Subcutaneous adipose tissue (tissue), 4 donors: ENCODE results near the gene LIMD2. TPM values are rescaled to one million over a fixed set of nuclear protein-coding genes. Genes with fewer than 3 reads are reported as not detected.

Experiments used
- total RNA-seq, 4 donors: library from RNA; depleted of rRNA; stranded (reverse); fragments of >200 nt; gene quantifications; one replicate each; pipeline ENCODE4 v1.1.0, GENCODE V29; 2016
- TF ChIP-seq, protein P1 (sequence below): fragments of 450-650 bp; IDR thresholded peaks from one replicate; pipeline ENCODE4 v1.5.1; 2016; ENCODE audit warnings: low read depth, mild to moderate bottlenecking, control low read depth, antibody characterized with exemption, moderate library complexity

Gene LIMD2
- 10 to 100 TPM in 1 of 4 donors, 1 to 10 TPM in 3; 1.3 to 17.8 (median 6.0) TPM for total RNA-seq

DNA sequence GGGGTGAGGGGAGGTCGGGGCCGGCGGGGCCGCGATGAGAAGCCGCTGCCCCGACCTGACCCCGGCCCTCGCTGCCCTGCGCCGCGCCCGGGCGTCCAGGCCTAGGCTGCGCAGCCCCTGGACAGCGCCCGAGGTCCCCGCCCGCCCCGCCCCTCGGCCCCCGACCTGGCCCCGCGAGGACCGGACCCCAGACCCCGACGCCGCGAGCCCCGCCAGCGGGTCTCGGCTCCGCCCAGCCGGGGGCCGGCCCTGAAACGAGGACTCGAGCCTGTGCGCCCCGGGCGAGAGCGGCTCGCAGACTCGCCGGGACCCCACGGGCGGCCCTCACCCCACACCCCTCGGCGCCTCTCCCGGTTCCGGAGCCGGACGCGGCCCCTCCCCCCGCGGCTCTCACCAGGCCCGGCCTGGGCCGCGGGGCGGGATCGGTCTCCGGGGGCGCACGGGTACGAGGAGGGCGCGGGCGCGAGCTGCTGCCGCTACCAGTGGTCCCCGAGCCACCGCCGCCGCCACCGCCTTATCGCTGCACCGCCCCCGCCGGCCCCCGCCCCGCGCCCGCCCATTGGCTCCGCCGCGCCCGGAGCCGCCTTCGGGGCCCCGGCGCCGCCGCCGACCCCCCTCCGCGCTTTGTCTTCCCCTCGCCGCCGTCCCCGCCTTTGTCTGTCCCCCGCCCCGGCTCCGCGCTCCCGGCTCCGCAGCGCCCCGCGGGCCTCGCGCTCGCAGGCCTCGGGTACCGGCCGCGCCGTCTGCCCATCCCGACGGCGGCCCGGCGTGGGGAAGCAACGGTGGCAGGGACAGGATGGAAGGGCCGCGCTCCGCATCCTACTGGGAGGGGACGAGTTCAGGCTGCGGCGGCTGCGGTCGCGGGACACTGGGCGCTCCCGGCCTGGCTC is at the start of gene LIMD2:
LIMD2 (minus strand) TSS at position 488 of the 890 bp plus-strand sequence. CDS start 827 bp downstream, outside the sequence.
- TF ChIP-seq, protein P1, sequence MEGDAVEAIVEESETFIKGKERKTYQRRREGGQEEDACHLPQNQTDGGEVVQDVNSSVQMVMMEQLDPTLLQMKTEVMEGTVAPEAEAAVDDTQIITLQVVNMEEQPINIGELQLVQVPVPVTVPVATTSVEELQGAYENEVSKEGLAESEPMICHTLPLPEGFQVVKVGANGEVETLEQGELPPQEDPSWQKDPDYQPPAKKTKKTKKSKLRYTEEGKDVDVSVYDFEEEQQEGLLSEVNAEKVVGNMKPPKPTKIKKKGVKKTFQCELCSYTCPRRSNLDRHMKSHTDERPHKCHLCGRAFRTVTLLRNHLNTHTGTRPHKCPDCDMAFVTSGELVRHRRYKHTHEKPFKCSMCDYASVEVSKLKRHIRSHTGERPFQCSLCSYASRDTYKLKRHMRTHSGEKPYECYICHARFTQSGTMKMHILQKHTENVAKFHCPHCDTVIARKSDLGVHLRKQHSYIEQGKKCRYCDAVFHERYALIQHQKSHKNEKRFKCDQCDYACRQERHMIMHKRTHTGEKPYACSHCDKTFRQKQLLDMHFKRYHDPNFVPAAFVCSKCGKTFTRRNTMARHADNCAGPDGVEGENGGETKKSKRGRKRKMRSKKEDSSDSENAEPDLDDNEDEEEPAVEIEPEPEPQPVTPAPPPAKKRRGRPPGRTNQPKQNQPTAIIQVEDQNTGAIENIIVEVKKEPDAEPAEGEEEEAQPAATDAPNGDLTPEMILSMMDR, result no peak

DNA sequence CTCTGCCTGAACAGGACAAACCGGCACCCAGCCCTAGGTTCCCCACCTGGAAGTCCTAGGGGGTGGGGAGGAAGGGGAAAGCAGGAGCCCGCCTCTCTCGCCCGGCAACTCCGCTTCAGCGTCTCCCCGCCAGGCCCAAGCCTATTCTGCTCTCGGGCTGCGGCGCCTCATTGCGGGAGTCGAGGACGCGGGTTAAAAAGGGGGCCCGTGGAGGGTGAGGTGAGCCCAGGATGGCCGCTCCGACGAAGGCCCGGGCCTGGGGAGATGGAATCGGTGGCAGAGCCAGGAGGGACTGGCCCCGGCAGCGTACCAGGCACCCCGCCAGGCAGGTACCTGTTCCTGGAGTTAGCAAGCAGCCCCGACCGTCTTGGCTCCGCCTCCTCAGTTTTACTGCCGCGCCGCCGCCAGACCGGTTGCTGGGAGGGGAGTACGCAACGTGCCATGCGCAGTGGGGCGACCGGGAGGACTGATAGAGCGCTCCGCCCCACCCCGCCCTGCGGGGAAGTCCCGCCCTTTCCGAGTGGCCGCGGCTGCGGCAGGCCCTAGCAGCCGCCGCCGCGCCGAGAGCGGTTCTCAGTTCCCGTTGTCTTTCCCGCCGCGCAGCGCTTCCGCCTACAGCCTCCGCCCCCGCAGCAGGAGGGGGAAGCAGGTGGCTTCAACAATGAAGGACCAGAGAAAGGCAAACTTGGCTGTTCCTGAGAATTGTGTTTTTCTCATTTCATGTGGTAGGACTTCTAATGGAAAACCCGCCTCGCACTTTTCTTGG is 41.7 kb upstream of the LIMD2 start, which contains the start of gene STRADA:
STRADA (minus strand) TSS at position 392 of the 766 bp plus-strand sequence. CDS start 13,430 bp downstream, outside the sequence.
- TF ChIP-seq, protein P1, result no peak

DNA sequence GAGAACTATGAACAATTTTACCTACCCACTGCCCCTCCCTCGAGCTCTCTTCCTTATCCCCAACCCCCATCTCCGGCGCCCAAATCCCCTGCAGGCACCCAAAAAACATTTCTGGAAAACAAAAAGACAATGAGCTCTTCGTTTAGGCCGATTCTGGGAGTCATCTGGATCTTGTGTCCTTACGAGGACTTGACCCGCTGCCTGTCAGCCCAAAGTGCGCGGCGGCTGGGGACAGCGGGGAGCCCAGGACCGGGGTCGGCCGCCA is 41.1 kb upstream of the LIMD2 start:
- TF ChIP-seq, protein P1, result no peak

DNA sequence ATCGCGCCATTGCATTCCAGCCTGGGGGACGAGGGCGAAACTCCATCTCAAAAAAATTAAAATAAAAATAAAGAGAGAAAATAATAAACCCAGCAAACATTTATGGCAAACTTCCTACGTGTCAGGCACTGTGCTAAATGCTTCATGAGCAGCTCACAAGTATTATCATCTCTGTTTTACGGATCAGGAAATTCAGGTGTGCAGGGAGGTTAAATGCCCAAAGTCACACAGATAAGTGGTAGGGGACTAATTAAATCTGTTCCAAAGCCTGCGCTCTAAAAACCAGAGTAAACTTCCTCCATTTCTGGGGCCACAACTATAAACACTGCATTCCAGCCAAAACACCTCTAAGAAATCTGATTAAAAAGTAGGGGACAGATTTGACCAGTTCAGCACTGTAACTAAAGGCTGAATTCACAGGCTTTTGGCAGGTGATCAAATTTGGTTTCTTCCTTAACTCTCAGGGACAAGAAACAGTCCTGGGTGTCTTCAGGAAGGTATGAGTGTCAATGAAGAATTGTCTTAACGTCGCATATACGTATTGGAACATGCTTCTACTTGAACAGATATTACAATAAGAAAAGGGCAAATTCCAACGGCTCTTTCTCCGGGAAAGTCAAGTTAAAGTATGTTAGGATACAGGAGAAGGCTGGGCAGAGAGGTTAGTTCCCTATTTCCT is 40.7 kb upstream of the LIMD2 start:
- TF ChIP-seq, protein P1, result no peak

DNA sequence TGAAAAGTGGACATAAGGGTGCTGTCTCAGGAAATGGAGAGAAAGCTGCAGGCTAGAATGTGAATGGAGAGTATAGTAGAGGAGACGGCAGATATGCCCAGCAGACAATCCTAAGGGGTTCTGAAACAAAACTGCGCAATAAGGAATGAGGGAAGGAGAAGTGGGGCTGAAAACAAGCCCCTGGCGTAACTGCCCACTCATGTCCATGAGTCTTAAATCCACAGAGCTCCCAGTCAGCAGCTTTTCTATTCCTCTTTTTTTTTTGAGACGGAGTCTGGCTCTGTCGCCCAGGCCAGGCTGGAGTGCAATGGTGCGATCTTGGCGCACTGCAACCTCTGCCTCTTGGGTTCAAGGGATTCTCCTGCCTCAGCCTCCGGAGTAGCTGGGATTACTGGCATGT is 35.8 kb upstream of the LIMD2 start:
- TF ChIP-seq, protein P1, result no peak

DNA sequence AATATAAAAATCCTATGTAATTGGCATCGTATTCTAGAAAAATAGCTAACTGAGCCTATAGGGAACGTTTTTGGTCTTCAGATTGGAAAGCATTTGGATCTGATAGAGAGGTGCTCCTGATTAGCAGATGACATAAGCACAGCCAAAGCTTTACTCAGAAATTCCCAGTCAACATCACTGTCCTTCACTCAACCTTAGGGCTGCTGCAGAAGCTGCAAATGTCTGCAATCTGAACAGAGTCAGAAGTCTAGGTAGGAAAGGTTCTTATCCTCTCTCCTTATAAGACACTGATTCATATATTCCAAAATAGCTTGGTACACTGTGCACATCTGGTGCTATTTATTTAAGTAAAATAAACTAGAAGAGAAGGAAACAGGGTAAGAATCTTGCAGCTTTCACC is 22.5 kb upstream of the LIMD2 start:
- TF ChIP-seq, protein P1, result no peak

DNA sequence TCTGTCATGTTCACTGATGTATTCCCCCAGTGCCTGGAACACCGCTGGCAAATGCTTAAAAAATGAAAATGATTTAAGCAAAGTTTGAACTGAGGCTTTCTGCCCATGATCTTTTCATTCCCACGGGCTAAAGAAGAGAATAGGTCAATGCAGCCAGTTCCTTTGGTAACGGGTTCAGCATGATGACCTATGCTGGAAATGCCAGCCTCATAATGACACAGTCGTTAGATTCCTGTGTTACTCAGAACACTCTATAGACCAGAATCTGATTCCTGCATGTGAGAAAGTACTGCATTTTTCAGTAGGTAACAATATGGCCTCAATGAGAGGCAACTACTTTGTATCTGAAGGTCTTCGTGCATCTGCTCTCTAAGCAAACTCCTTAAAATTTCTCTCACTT is 19.1 kb upstream of the LIMD2 start:
- TF ChIP-seq, protein P1, result no peak
